SU-DHL-6 (cell line): ENCODE data around the gene NOSIP.

Source experiments
- H2AFZ ChIP-seq: fragments of 200-600 bp; sonication (generic); 2 replicates; pipeline ENCODE4 v1.6.1; 2014; ENCODE audit warnings: low read depth, mild to moderate bottlenecking, moderate library complexity, mixed read lengths, antibody characterized with exemption, low read length; ENCODE audit not compliant: severe bottlenecking
- H3F3A ChIP-seq: fragments of 200-600 bp; shearing (Covaris generic); 2 replicates; pipeline ENCODE4 v1.6.0; 2016; ENCODE audit warnings: antibody characterized with exemption, mild to moderate bottlenecking; ENCODE audit not compliant: insufficient read depth
- H3K27ac ChIP-seq: fragments of 200-600 bp; sonication (generic); 2 replicates; pipeline ENCODE4 v1.5.1; 2016; ENCODE audit warnings: low read depth, mild to moderate bottlenecking, low read length, moderate library complexity, mixed read lengths
- H3K27me3 ChIP-seq: fragments of 200-600 bp; sonication (generic), shearing (Covaris generic); 2 replicates; pipeline ENCODE4 v1.6.0; 2014; ENCODE audit warnings: mild to moderate bottlenecking, low read length
- H3K36me3 ChIP-seq: fragments of 200-600 bp; sonication (generic); 2 replicates; pipeline ENCODE4 v1.6.1; 2014; ENCODE audit warnings: mild to moderate bottlenecking, low read length, mixed read lengths
- H3K4me2 ChIP-seq: fragments of 300-600, 200-600 bp; shearing (Covaris generic), sonication (generic); 2 replicates; pipeline ENCODE4 v1.6.0; 2014; ENCODE audit warnings: low read length, low read depth, mild to moderate bottlenecking; ENCODE audit not compliant: poor library complexity, severe bottlenecking
- H3K4me3 ChIP-seq: fragments of 200-600 bp; sonication (generic); 2 replicates; pipeline ENCODE4 v1.5.1; 2014; ENCODE audit warnings: antibody characterized with exemption, low read length, mild to moderate bottlenecking, mixed read lengths; ENCODE audit not compliant: insufficient read depth, poor library complexity, severe bottlenecking
- H3K79me2 ChIP-seq: fragments of 200-600 bp; sonication (generic); 2 replicates; pipeline ENCODE4 v1.6.1; 2014; ENCODE audit warnings: mild to moderate bottlenecking, low read length, moderate library complexity; ENCODE audit not compliant: insufficient read depth
- H3K9ac ChIP-seq: fragments of 200-600 bp; sonication (generic); 2 replicates; pipeline ENCODE4 v1.7.0; 2014; ENCODE audit warnings: mild to moderate bottlenecking, low read length
- H3K9me2 ChIP-seq: fragments of 200-600 bp; sonication (generic); replicated peaks from 2 replicates; pipeline ENCODE4 v1.6.1; 2014; ENCODE audit warnings: low read length; ENCODE audit not compliant: insufficient read depth
- H3K9me3 ChIP-seq: fragments of 200-600 bp; sonication (generic); 2 replicates; pipeline ENCODE4 v1.6.1; 2014; ENCODE audit warnings: low read length, mixed read lengths; ENCODE audit not compliant: insufficient read depth
- H4K20me1 ChIP-seq: fragments of 200-600 bp; sonication (generic); 2 replicates; pipeline ENCODE4 v1.6.1; 2014; ENCODE audit warnings: low read depth, mild to moderate bottlenecking, antibody characterized with exemption, low read length, moderate library complexity, mixed read lengths
- CTCF ChIP-seq: fragments of 200-600 bp; sonication (generic); IDR thresholded peaks from one replicate; pipeline ENCODE4 v1.5.1; 2017; ENCODE audit warnings: antibody characterized with exemption, mild to moderate bottlenecking, low read length, moderate library complexity; ENCODE audit not compliant: insufficient read depth, poor library complexity, severe bottlenecking
- EZH2phosphoT487 ChIP-seq: fragments of 200-600 bp; sonication (generic), shearing (Covaris generic); conservative IDR thresholded peaks from 2 replicates; pipeline ENCODE4 v1.6.1; 2018; ENCODE audit warnings: mild to moderate bottlenecking, antibody characterized with exemption, low read length, moderate library complexity, mixed read lengths

Gene NOSIP

GRCh38 chr19:49551531-49551930 is 28.8 kb downstream of the NOSIP start:
- Histone ChIP-seq H3K9me3 (no peaks in the 10 kb centered on the region), H3K27me3 (no peaks in the 10 kb centered on the region), H3K4me3 (no peak overlapping the region), H3K36me3 (no peaks in the 10 kb centered on the region), H3F3A (no peaks in the 10 kb centered on the region), H3K9me2 (no peaks in the 10 kb centered on the region), H3K79me2 (no peaks in the 10 kb centered on the region), H4K20me1 (no peaks in the 10 kb centered on the region), H3K27ac (no peak overlapping the region), H3K4me2 (no peak overlapping the region), H3K9ac (no peak overlapping the region), H2AFZ (no peak overlapping the region)
- TF ChIP-seq CTCF (no peak), EZH2phosphoT487 (no peak)

- Histone ChIP-seq H2AFZ (no peak overlapping the region), H3K4me3 (no peak overlapping the region), H3K36me3 (no peaks in the 10 kb centered on the region), H3K27me3 (no peaks in the 10 kb centered on the region), H3K9me2 (no peaks in the 10 kb centered on the region), H3K79me2 (no peaks in the 10 kb centered on the region), H4K20me1 (no peaks in the 10 kb centered on the region), H3K27ac (no peak overlapping the region), H3F3A (no peaks in the 10 kb centered on the region), H3K9me3 (no peaks in the 10 kb centered on the region), H3K9ac (no peak overlapping the region), H3K4me2 (no peak overlapping the region)
- TF ChIP-seq EZH2phosphoT487: no peak
- no peak for TF ChIP-seq CTCF
Measured at GRCh38 chr19:49549045-49549444, 31.3 kb downstream of the NOSIP start.

- no peak overlapping the region for H2AFZ ChIP-seq
- no peaks in the 10 kb centered on the region for H3K79me2 ChIP-seq
- H3K27ac ChIP-seq: no peak overlapping the region
- no peak overlapping the region for H3K4me2 ChIP-seq
- H3K36me3 ChIP-seq: no peaks in the 10 kb centered on the region
- H3K9me2 ChIP-seq: no peaks in the 10 kb centered on the region
- no peaks in the 10 kb centered on the region for H3F3A ChIP-seq
- no peak overlapping the region for H3K4me3 ChIP-seq
- no peaks in the 10 kb centered on the region for H3K9me3 ChIP-seq
- no peaks in the 10 kb centered on the region for H3K27me3 ChIP-seq
- TF ChIP-seq CTCF (peak; percentile 52), EZH2phosphoT487 (no peak)
- no peaks in the 10 kb centered on the region for H4K20me1 ChIP-seq
- H3K9ac ChIP-seq: no peak overlapping the region
Measured at GRCh38 chr19:49546825-49547565, 33.4 kb downstream of the NOSIP start.
